Right atrium auricular region (tissue), 2 donors: Measurements from ENCODE around the gene SYT9. TPM values are rescaled to one million over a fixed set of nuclear protein-coding genes. Genes with fewer than 3 reads are reported as not detected.

Experiments used
- DNase-seq: peaks from one replicate; pipeline ENCODE4 v3.0.0-alpha.2; 2019; ENCODE audit warnings: low spot score
- H3K27ac ChIP-seq, 2 donors: fragments of 200-600 bp; sonication (generic); 1 replicate in 1 of 2; 2 replicates in 1 of 2; pipeline ENCODE4 v1.5.1; 2016 to 2019
- H3K27me3 ChIP-seq, 2 donors: fragments of 200-600 bp; sonication (generic); one replicate each; pipeline versions ENCODE4 v1.5.1 to v1.6.0; 2017 to 2019
- H3K36me3 ChIP-seq: fragments of 200-600 bp; sonication (generic); one replicate; pipeline ENCODE4 v1.5.1; 2016
- H3K4me1 ChIP-seq, 2 donors: fragments of 200-600 bp; sonication (generic); one replicate each; pipeline versions ENCODE4 v1.5.1 to v1.6.0; 2017 to 2019
- H3K4me3 ChIP-seq, 2 donors: fragments of 200-600 bp; sonication (generic); 1 replicate in 1 of 2; 2 replicates in 1 of 2; pipeline ENCODE4 v1.5.1; 2017 to 2019; ENCODE audit warnings: mild to moderate bottlenecking in 1 of 2, moderate library complexity in 1 of 2
- H3K9me3 ChIP-seq, 2 donors: fragments of 200-600 bp; sonication (generic); one replicate each; pipeline ENCODE4 v1.5.1; 2019
- CTCF ChIP-seq, 2 donors: fragments of 200-600 bp; sonication (generic); IDR thresholded peaks; one replicate each; pipeline ENCODE4 v1.5.1; 2019; ENCODE audit warnings: antibody characterized with exemption in 2 of 2
- total RNA-seq, 2 donors: library from RNA; depleted of rRNA; stranded (reverse); fragments of >200 nt; gene quantifications; one replicate each; pipeline ENCODE4 v1.1.0, GENCODE V29; 2016

Gene SYT9
- total RNA-seq, 2 donors from 2014 or later = 0.16 to 0.74 TPM

GRCh38 chr11:7376386-7376785 is 124.7 kb downstream of the SYT9 start:
- Histone ChIP-seq H3K9me3 (peaks cover 0 to 7% of the 10 kb centered on the region in 2 donors), H3K4me3 (no peak overlapping the region), H3K36me3 (no peaks in the 10 kb centered on the region), H3K27ac (no peak overlapping the region), H3K4me1 (no peaks in the 10 kb centered on the region), H3K27me3 (no peaks in the 10 kb centered on the region)
- DNase-seq = no peak
- no peak for TF ChIP-seq CTCF (IDR thresholded peaks at IDR 0.05)

GRCh38 chr11:7381937-7382336 is 130.2 kb downstream of the SYT9 start:
- Histone ChIP-seq H3K4me1 (no peaks in the 10 kb centered on the region), H3K9me3 (no peaks in the 10 kb centered on the region), H3K27me3 (no peaks in the 10 kb centered on the region), H3K27ac (no peak overlapping the region), H3K36me3 (no peaks in the 10 kb centered on the region), H3K4me3 (no peak overlapping the region)
- DNase-seq = no peak
- no peak for TF ChIP-seq CTCF (IDR thresholded peaks at IDR 0.05)

GRCh38 chr11:7383406-7383805 is 131.7 kb downstream of the SYT9 start:
- Histone ChIP-seq H3K27ac (no peak overlapping the region), H3K36me3 (no peaks in the 10 kb centered on the region), H3K27me3 (no peaks in the 10 kb centered on the region), H3K9me3 (no peaks in the 10 kb centered on the region), H3K4me3 (no peak overlapping the region), H3K4me1 (no peaks in the 10 kb centered on the region)
- no peak for DNase-seq
- no peak for TF ChIP-seq CTCF (IDR thresholded peaks at IDR 0.05)

GRCh38 chr11:7384691-7385090 is 133.0 kb downstream of the SYT9 start:
- Histone ChIP-seq H3K36me3 (no peaks in the 10 kb centered on the region), H3K27ac (no peak overlapping the region), H3K9me3 (no peaks in the 10 kb centered on the region), H3K4me3 (no peak overlapping the region), H3K4me1 (no peaks in the 10 kb centered on the region), H3K27me3 (no peaks in the 10 kb centered on the region)
- no peak for TF ChIP-seq CTCF (IDR thresholded peaks at IDR 0.05)
- no peak for DNase-seq

GRCh38 chr11:7385532-7385931 is 133.8 kb downstream of the SYT9 start:
- DNase-seq = no peak
- no peak for TF ChIP-seq CTCF (IDR thresholded peaks at IDR 0.05)
- peaks cover 0 to 5% of the 10 kb centered on the region in 2 donors for H3K9me3 ChIP-seq
- H3K36me3 ChIP-seq = no peaks in the 10 kb centered on the region
- H3K4me1 ChIP-seq = no peaks in the 10 kb centered on the region
- no peaks in the 10 kb centered on the region for H3K27me3 ChIP-seq
- no peak overlapping the region for H3K27ac ChIP-seq
- no peak overlapping the region for H3K4me3 ChIP-seq
